Activated CD4-positive, alpha-beta T cell treated with anti-CD3 and anti-CD28 coated beads, Interleukin-2, Interleukin-4, amounts not matched to agents 100 ng/mL and 50 ng/mL, durations not matched to agents 16 hours and 8 hours (primary cell): Measurements from ENCODE around the gene GFER.
"Not testable (repeated sequence)": the region's sequence is repeated elsewhere in the genome, so short reads cannot be mapped to it uniquely, and the experiment has no call there.

Experiments
- DNase-seq: peaks from one replicate; pipeline ENCODE4 v3.0.0-alpha.2; 2020; ENCODE audit warnings: low spot score

GFER gene

GRCh38 chr16:1983544-1984346 is at the start of gene GFER:
Gene GFER, plus strand, starts transcription at chr16:1984193. Its CDS starts 26 bp downstream, at chr16:1984219.
- DNase-seq = peak; percentile 86

GRCh38 chr16:1936945-1937479 is 47.0 kb upstream of the GFER start:
- DNase-seq = no peak

- no peak for DNase-seq
These were observed 45.7 kb upstream of the GFER start for GRCh38 chr16:1938316-1938715.

GRCh38 chr16:1938910-1939309 is 45.1 kb upstream of the GFER start:
- DNase-seq = no peak

GRCh38 chr16:1939833-1940232 is 44.2 kb upstream of the GFER start:
- DNase-seq = not testable (repeated sequence)

GRCh38 chr16:1940273-1941161 is 43.5 kb upstream of the GFER start:
- no peak for DNase-seq

- no peak for DNase-seq
These were observed 42.6 kb upstream of the GFER start for GRCh38 chr16:1941162-1942046.

GRCh38 chr16:1942047-1942809 is 41.8 kb upstream of the GFER start:
- peak; percentile 33 for DNase-seq

- DNase-seq = peak; percentile 100
These were observed 40.9 kb upstream of the GFER start, which contains the start of gene MSRB1 for GRCh38 chr16:1942810-1943726. Gene MSRB1, minus strand, starts transcription at chr16:1943199. Its CDS starts 43 bp downstream, at chr16:1943156.

GRCh38 chr16:1944612-1945199 is 39.3 kb upstream of the GFER start:
- DNase-seq = no peak

- no peak for DNase-seq
These were observed 38.2 kb upstream of the GFER start for GRCh38 chr16:1945559-1946391.

- DNase-seq = no peak
These were observed 37.3 kb upstream of the GFER start for GRCh38 chr16:1946495-1947368.

- no peak for DNase-seq
These were observed 36.7 kb upstream of the GFER start for GRCh38 chr16:1947369-1947670.

- no peak for DNase-seq
These were observed 34.5 kb upstream of the GFER start for GRCh38 chr16:1949507-1949906.

- no peak for DNase-seq
These were observed 33.9 kb upstream of the GFER start for GRCh38 chr16:1950047-1950446.

- no peak for DNase-seq
These were observed 33.4 kb upstream of the GFER start for GRCh38 chr16:1950559-1950958.

GRCh38 chr16:1953734-1954133 is 30.3 kb upstream of the GFER start:
- no peak for DNase-seq
